GM10847 (cell line): ENCODE measurements around the gene CLOCK.

Experiments used
- POLR2A ChIP-seq: IDR thresholded peaks from 2 replicates; pipeline ENCODE4 v1.6.1; 2011; ENCODE audit not compliant: insufficient read length; ENCODE audit errors: extremely low read depth

The CLOCK gene

GRCh38 chr4:55450566-55450965 is 96.1 kb downstream of the CLOCK start:
- no peak for TF ChIP-seq POLR2A

DNA sequence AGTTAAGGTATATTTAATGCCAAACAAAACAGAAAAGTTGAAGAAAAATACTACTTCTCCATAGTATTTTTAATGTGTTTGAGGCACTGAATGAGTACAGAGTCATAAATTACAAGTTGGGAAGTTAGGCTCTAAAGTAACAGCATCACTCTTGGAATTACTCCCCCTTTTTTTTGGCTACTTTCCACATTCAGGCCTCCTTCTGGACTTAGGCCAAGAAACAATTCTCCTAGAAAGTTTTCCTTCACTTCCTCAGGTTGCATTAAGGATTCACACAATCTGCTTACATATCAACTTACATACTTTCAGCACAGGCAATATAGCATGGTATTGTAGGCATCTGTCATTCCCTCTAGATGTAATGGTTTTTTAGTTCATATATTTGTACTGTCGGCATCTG is 98.9 kb downstream of the CLOCK start:
- no peak for TF ChIP-seq POLR2A

DNA sequence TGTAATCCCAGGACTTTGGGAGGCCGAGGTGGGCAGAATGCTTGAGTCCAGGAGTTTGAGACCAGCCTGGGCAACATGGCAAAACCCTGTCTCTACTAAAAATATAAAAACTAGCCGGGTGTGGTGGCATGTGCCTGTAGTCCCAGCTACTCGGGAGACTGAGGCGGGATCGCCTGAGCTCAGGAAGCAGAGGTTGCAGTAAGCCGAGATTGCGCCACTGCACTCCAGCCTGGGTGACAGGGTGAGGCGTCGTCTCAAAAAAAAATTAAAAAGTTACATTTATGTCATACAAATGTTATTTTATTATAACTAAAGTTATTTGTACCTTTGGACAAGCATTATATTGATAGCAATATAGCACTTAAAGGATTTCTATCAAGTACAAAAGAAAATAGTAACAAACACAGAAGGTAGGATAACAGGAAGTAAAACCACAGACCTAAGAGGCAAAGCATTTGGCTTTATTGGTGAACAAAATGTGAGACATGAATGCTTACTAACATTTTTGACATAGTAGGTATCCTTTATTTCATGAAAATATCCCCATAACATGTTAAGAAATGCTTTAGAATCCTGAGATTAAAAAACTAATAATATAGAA is 99.5 kb downstream of the CLOCK start:
- TF ChIP-seq POLR2A, result no peak

- no peak for TF ChIP-seq POLR2A
Measured at GRCh38 chr4:55446578-55446922, 100.2 kb downstream of the CLOCK start.

DNA sequence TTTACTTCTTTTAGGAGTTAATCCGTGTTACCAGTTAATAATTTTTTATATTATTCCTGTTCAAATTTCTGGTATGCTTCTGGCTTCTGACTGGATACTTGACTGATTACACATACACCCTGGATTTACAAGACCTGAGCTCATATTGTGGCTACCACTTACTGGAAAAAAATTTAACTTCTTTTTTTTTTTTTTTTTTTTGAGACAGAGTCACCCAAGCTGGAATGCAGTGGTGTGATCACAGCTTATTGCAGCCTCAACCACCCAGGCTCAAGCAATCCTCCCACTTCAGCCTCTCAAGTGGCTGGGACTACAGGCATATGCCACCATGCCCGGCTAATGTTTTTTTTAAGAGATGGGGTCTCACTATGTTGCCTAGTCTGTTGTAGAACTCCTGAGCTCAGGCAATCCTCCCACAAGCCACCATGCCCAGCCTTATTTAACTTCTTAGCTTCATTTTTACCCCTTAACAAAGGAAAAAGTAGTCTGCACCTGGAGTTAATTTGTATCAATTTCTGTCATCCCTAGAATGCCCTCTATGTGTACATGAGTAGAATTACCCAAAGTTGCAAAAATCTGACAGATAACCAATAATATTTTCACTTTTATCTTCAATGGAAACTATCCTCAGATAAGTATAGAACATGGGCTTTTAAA is 100.7 kb downstream of the CLOCK start:
- TF ChIP-seq POLR2A, result no peak

DNA sequence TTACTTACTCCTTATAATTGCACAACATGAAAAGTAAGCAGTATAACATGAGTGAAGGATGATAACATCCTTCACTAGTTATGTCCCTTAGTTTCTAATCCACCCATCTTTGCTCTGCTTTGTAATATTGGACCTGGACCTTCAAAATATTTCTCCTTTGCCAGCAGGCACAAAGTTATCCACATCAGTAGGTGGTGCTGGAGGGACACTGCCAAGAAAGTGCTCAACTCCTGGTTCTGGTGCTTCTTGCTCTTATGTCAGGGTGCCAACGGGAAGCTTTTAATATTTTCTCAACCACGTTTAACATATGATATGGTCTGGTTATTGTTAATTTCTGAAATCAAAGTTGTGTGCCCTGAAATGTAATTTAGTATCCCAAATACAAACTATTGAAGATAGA is 101.9 kb downstream of the CLOCK start:
- TF ChIP-seq POLR2A, result no peak

GRCh38 chr4:55442541-55442940 is 104.2 kb downstream of the CLOCK start:
- no peak for TF ChIP-seq POLR2A

GRCh38 chr4:55440786-55441185 is 105.9 kb downstream of the CLOCK start:
- TF ChIP-seq POLR2A, result no peak

GRCh38 chr4:55439023-55439422 is 107.7 kb downstream of the CLOCK start:
- TF ChIP-seq POLR2A, result no peak

DNA sequence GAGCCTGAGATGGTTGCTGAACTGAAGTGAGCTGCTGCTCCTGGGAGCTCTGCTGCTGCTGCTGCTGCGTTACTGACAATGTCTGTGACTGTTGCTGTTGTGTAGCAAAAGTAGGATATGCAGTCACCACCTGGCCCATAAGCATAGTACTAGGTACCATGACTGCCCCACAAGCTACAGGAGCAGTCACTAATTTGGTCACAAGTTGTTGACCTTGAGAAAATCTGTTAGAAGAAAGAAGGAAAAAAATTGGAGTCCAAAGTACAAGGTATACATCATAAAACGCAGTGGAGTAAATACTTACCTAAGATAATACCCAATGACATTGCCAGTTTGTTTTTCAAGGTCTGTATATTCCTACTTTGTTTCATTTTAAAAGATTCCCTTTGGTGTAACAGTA is 108.4 kb downstream of the CLOCK start:
- no peak for TF ChIP-seq POLR2A

DNA sequence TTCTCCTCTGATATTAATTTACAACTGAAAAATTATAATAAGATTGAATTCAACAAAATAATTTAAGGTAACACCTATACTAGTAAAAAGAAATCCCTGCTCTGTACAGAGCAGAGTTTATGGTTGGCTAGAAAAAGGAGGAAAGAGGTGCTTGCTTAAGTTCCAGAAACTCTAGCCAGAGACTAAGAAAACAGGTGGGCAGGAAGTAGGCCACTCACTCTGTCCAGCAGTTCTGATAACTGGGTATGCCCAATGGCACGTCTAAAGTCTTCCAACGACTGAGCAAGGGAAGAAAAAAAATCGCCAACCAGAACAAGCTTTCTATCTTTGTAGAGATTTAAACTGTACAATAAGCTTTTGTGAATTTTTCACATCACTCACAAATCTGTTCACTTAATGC is 108.9 kb downstream of the CLOCK start:
- no peak for TF ChIP-seq POLR2A

DNA sequence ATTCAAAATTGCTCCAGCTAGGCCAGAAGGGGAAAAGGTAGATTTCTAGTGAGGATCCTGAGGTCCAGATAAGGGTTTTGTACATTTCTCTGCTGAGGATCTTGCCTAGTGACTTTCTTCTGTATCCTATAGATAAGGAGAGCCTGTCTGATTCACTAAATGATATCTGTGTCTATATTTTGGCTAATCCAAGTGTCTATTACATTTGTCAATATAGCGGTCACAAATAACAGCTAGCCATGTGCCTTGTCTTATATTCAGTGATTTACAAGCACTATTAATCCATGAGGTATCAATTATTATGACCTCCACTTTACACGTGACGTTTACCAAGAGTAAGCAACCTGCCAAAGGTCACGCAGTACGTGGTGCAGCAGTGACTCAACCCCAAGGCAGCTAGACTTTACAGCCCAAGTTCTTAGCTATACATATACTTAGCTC is 109.3 kb downstream of the CLOCK start:
- no peak for TF ChIP-seq POLR2A

DNA sequence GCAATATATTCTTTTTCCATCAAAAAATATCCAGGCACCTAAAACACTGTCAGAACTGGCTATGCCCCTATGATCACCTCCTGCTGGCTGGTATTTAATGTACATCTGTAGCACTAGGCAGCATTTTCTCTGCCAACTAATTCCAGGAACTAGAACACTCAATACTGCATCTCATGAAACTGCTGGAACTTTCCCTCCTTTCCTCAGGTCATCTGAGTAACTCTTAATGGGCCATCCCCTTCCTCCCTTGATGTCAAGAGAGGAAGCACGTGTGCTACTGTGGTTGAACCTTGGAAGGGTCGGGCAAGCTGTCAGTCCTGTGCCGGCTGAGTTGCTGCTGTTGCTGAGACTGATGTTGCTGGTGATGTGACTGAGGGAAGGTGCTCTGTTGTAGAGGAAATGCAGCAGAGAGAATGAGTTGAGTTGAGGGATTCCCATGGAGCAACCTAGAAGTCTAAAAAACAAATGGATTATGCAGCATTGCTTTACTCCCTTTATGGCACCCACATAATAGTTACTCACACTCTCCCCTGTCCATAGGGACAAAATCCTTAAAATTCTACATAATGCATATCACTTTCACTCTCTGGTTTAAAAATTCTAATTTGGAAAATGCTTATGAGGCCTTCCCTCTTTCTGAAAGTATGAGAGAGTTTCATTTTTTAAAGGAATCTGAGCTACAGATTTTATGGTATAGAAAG is 111.4 kb downstream of the CLOCK start:
- TF ChIP-seq POLR2A, result no peak

GRCh38 chr4:55431710-55432336 is 114.9 kb downstream of the CLOCK start:
- no peak for TF ChIP-seq POLR2A

GRCh38 chr4:55424791-55425190 is 121.9 kb downstream of the CLOCK start:
- TF ChIP-seq POLR2A, result no peak

GRCh38 chr4:55416176-55416575 is 130.5 kb downstream of the CLOCK start:
- no peak for TF ChIP-seq POLR2A

DNA sequence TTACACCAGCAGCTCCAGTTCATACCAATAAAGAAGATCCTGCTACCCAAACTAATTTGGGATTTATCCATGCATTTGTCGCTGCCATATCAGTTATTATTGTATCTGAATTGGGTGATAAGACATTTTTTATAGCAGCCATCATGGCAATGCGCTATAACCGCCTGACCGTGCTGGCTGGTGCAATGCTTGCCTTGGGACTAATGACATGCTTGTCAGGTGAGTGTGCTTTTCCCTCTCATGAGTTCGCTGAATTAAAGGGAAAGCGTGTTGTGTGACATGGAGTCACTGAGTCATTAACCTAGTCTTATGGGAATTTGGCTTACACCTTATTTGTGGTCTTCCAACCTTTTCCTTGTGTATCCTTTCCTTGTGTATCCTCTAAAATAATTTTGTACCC is 135.1 kb downstream of the CLOCK start:
- no peak for TF ChIP-seq POLR2A

DNA sequence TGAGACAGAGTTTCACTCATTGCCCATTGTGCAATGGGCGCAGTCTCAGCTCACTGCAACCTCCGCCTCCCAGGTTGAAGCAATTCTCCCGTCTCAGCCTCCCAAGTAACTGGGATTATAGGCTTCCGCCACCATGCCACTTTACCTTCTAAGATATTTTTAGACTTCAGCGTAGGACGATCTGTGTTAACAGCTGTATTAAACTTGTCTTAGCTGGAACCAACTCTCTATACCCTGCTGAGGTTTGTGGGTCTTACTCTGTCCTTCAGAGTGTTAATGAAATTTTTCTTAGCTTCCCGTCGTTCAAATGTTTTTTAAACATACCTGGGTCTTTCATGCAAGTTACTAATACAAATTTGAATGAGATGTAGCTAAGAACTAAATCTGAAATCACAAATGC is 136.3 kb downstream of the CLOCK start:
- TF ChIP-seq POLR2A, result no peak
